ENCODE results near the gene MAML2.

MAML2 gene

GRCh38 chr11:95926726-95927125, 416.3 kb downstream of the MAML2 start:
- DNase-seq, result no peak
